ENCODE results near the gene ALPP.
"Not testable (repeated sequence)": the region's sequence is repeated elsewhere in the genome, so short reads cannot be mapped to it uniquely, and the experiment has no call there.

The ALPP gene

GRCh38 chr2:232421189-232421785 is 42.7 kb downstream of the ALPP start:
- TF ChIP-seq SUZ12 (IDR thresholded peaks at IDR 0.05; ENCODE audit: extremely low read depth, insufficient read depth, insufficient read length) (no peak), YY1 (IDR thresholded peaks at IDR 0.05; ENCODE audit: insufficient read depth, insufficient read length) (no peak), ZNF274 (IDR thresholded peaks at IDR 0.05; ENCODE audit: low read depth, low read length) (no peak)
- Histone ChIP-seq H3K9ac (ENCODE audit: insufficient read length, low read depth) (peak overlapping the region; percentile 99), H3K9me3 (ENCODE audit: insufficient read depth, low read length) (no peaks in the 10 kb centered on the region), H3K4me3 (ENCODE audit: insufficient read length, low read depth) (peak overlapping the region; percentile 93), H3K4me1 (ENCODE audit: insufficient read depth, insufficient read length) (peaks cover 32% of the 10 kb centered on the region), H3K27me3 (ENCODE audit: insufficient read depth, insufficient read length) (peaks cover 31% of the 10 kb centered on the region), H3K36me3 (ENCODE audit: insufficient read depth, insufficient read length, low read length) (peaks cover 9% of the 10 kb centered on the region)
- DNase-seq (ENCODE audit: low read depth, low spot score): no peak

- DNase-seq (ENCODE audit: low read depth, low spot score): no peak
- peak overlapping the region; percentile 99 for H3K9ac ChIP-seq (ENCODE audit: insufficient read length, low read depth)
- H3K36me3 ChIP-seq (ENCODE audit: insufficient read depth, insufficient read length, low read length): peaks cover 3% of the 10 kb centered on the region
- no peaks in the 10 kb centered on the region for H3K9me3 ChIP-seq (ENCODE audit: insufficient read depth, low read length)
- no peak overlapping the region for H3K4me3 ChIP-seq (ENCODE audit: insufficient read length, low read depth)
- peaks cover 31% of the 10 kb centered on the region for H3K27me3 ChIP-seq (ENCODE audit: insufficient read depth, insufficient read length)
- H3K4me1 ChIP-seq (ENCODE audit: insufficient read depth, insufficient read length): peaks cover 32% of the 10 kb centered on the region
- TF ChIP-seq ZNF274 (IDR thresholded peaks at IDR 0.05; ENCODE audit: low read depth, low read length) (no peak), SUZ12 (IDR thresholded peaks at IDR 0.05; ENCODE audit: extremely low read depth, insufficient read depth, insufficient read length) (no peak), YY1 (IDR thresholded peaks at IDR 0.05; ENCODE audit: insufficient read depth, insufficient read length) (no peak)
These were observed 43.5 kb downstream of the ALPP start for GRCh38 chr2:232422051-232422450.

GRCh38 chr2:232422996-232423395 is 44.4 kb downstream of the ALPP start:
- DNase-seq (ENCODE audit: low read depth, low spot score); H3K36me3 ChIP-seq (ENCODE audit: insufficient read depth, insufficient read length, low read length); H3K4me3 ChIP-seq (ENCODE audit: insufficient read length, low read depth); H3K9me3 ChIP-seq (ENCODE audit: insufficient read depth, low read length): not testable (repeated sequence)
- peaks cover 31% of the 10 kb centered on the region for H3K27me3 ChIP-seq (ENCODE audit: insufficient read depth, insufficient read length)
- peaks cover 31% of the 10 kb centered on the region for H3K4me1 ChIP-seq (ENCODE audit: insufficient read depth, insufficient read length)
- peak overlapping the region; percentile 99 for H3K9ac ChIP-seq (ENCODE audit: insufficient read length, low read depth)

GRCh38 chr2:232423407-232423806 is 44.9 kb downstream of the ALPP start:
- H3K4me3 ChIP-seq (ENCODE audit: insufficient read length, low read depth); DNase-seq (ENCODE audit: low read depth, low spot score); H3K36me3 ChIP-seq (ENCODE audit: insufficient read depth, insufficient read length, low read length); H3K9ac ChIP-seq (ENCODE audit: insufficient read length, low read depth); H3K9me3 ChIP-seq (ENCODE audit: insufficient read depth, low read length): not testable (repeated sequence)
- Histone ChIP-seq H3K27me3 (ENCODE audit: insufficient read depth, insufficient read length) (peaks cover 31% of the 10 kb centered on the region), H3K4me1 (ENCODE audit: insufficient read depth, insufficient read length) (peaks cover 27% of the 10 kb centered on the region)

- no peaks in the 10 kb centered on the region for H3K9me3 ChIP-seq (ENCODE audit: insufficient read depth, low read length)
- H3K9ac ChIP-seq (ENCODE audit: insufficient read length, low read depth): no peak overlapping the region
- TF ChIP-seq ZNF274 (IDR thresholded peaks at IDR 0.05; ENCODE audit: low read depth, low read length) (no peak), SUZ12 (IDR thresholded peaks at IDR 0.05; ENCODE audit: extremely low read depth, insufficient read depth, insufficient read length) (no peak), YY1 (IDR thresholded peaks at IDR 0.05; ENCODE audit: insufficient read depth, insufficient read length) (no peak)
- no peaks in the 10 kb centered on the region for H3K27me3 ChIP-seq (ENCODE audit: insufficient read depth, insufficient read length)
- H3K36me3 ChIP-seq (ENCODE audit: insufficient read depth, insufficient read length, low read length): no peaks in the 10 kb centered on the region
- H3K4me1 ChIP-seq (ENCODE audit: insufficient read depth, insufficient read length): peaks cover 7% of the 10 kb centered on the region
- H3K4me3 ChIP-seq (ENCODE audit: insufficient read length, low read depth): no peak overlapping the region
- no peak for DNase-seq (ENCODE audit: low read depth, low spot score)
These were observed 53.4 kb downstream of the ALPP start for GRCh38 chr2:232431705-232432590.

Measured in NT2/D1 (cell line).